ENCODE data around the gene STARD5.

- TF ChIP-seq TAF1 (IDR thresholded peaks at IDR 0.05; ENCODE audit: low read depth, low read length) (no peak), CTCF (IDR thresholded peaks at IDR 0.05; ENCODE audit: control extremely low read depth in 1 of 3, insufficient read depth in 1 of 3, low read depth in 1 of 3, low read length in 3 of 3) (no peak)
Measured at GRCh38 chr15:81329446-81329845, 5.5 kb upstream of the STARD5 start.

Data from H1 (cell line).